HEK293 (cell line): ENCODE measurements around the gene S1PR4.
"Not testable (repeated sequence)": the region's sequence is repeated elsewhere in the genome, so short reads cannot be mapped to it uniquely, and the experiment has no call there.

Experiments
- CTCF ChIA-PET: fragments of 350-600 bp; formaldehyde crosslinking; extraction: SDS; loops from one replicate; lab custom pipeline; 2021; ENCODE audit warnings: antibody characterized with exemption; lab: Yijun Ruan, JAX
- POLR2A ChIA-PET: fragments of 300-600 bp; formaldehyde crosslinking; extraction: SDS; loops from one replicate; lab custom pipeline; 2020; ENCODE audit warnings: antibody characterized with exemption, inconsistent platforms; lab: Yijun Ruan, JAX
- H3K27ac ChIP-seq: fragments of 200-500 bp; sonication (Bioruptor generic); 2 replicates; pipeline ENCODE4 v1.5.1; 2014; ENCODE audit warnings: low read depth, low read length, control low read depth, inconsistent platforms; ENCODE audit errors: extremely low read depth
- H3K36me3 ChIP-seq, 2 experiments: fragments of 200-500 bp in 1 of 2; sonication (Bioruptor generic) in 1 of 2; 1 replicate in 1 of 2; 2 replicates in 1 of 2; pipeline ENCODE4 v1.5.1; 2014 to 2017; ENCODE audit warnings: inconsistent platforms in 2 of 2, low read length in 2 of 2; ENCODE audit not compliant: control insufficient read depth in 2 of 2, insufficient read depth in 1 of 2
- H3K4me1 ChIP-seq: fragments of 200-500 bp; sonication (Bioruptor generic); 2 replicates; pipeline ENCODE4 v1.5.1; 2014; ENCODE audit warnings: mild to moderate bottlenecking, low read length, inconsistent platforms; ENCODE audit not compliant: control insufficient read depth, insufficient read depth
- H3K4me3 ChIP-seq: 2 replicates; pipeline ENCODE4 v1.5.1; 2011; ENCODE audit warnings: low read depth, mild to moderate bottlenecking, control low read depth, low read length, moderate library complexity
- H3K9me3 ChIP-seq: fragments of 200-500 bp; sonication (Bioruptor generic); 2 replicates; pipeline ENCODE4 v1.5.1; 2014; ENCODE audit warnings: low read depth, low read length, inconsistent platforms; ENCODE audit not compliant: control insufficient read depth, insufficient read depth
- KLF9 ChIP-seq: fragments of 450-650 bp; formaldehyde crosslinking; IDR thresholded peaks from 2 replicates; pipeline ENCODE4 v1.5.1; 2016; ENCODE audit warnings: missing biosample characterization, missing genetic modification characterization, low read depth
- OSR2 ChIP-seq: fragments of 450-650 bp; formaldehyde crosslinking; IDR thresholded peaks from 2 replicates; pipeline ENCODE4 v1.5.1; 2016; ENCODE audit warnings: missing biosample characterization, missing genetic modification characterization
- SCRT2 ChIP-seq: fragments of 450-650 bp; formaldehyde crosslinking; IDR thresholded peaks from 2 replicates; pipeline ENCODE4 v1.5.1; 2016; ENCODE audit warnings: missing biosample characterization, missing genetic modification characterization
- ZBTB20 ChIP-seq: fragments of 450-650 bp; formaldehyde crosslinking; IDR thresholded peaks from 2 replicates; pipeline ENCODE4 v1.5.1; 2016; ENCODE audit warnings: missing biosample characterization, missing genetic modification characterization
- ZIC2 ChIP-seq: fragments of 450-650 bp; formaldehyde crosslinking; IDR thresholded peaks from 2 replicates; pipeline ENCODE4 v1.5.1; 2016; ENCODE audit warnings: missing biosample characterization, missing genetic modification characterization
- ZNF114 ChIP-seq: fragments of 450-650 bp; formaldehyde crosslinking; IDR thresholded peaks from 2 replicates; pipeline ENCODE4 v1.5.0; 2017; ENCODE audit warnings: missing biosample characterization, missing genetic modification characterization
- ZNF146 ChIP-seq: fragments of 450-650 bp; formaldehyde crosslinking; IDR thresholded peaks from 2 replicates; pipeline ENCODE4 v1.5.1; 2016; ENCODE audit warnings: missing biosample characterization, missing genetic modification characterization
- ZNF266 ChIP-seq: fragments of 450-650 bp; formaldehyde crosslinking; IDR thresholded peaks from 2 replicates; pipeline ENCODE4 v1.5.1; 2016; ENCODE audit warnings: missing biosample characterization, missing genetic modification characterization, low read depth
- ZNF311 ChIP-seq: fragments of 450-650 bp; formaldehyde crosslinking; IDR thresholded peaks from 2 replicates; pipeline ENCODE4 v1.5.1; 2017; ENCODE audit warnings: missing biosample characterization, missing genetic modification characterization, borderline replicate concordance
- ZNF585B ChIP-seq: fragments of 450-650 bp; formaldehyde crosslinking; IDR thresholded peaks from 2 replicates; pipeline ENCODE4 v1.5.1; 2016; ENCODE audit warnings: missing biosample characterization, missing genetic modification characterization
- ZSCAN16 ChIP-seq: fragments of 450-650 bp; formaldehyde crosslinking; IDR thresholded peaks from 2 replicates; pipeline ENCODE4 v1.5.1; 2016; ENCODE audit warnings: missing biosample characterization, missing genetic modification characterization
- TF ChIP-seq, protein P1 (sequence below): fragments of 450-650 bp; formaldehyde crosslinking; IDR thresholded peaks from 2 replicates; pipeline ENCODE4 v1.5.1; 2016; ENCODE audit warnings: missing biosample characterization, missing genetic modification characterization
- TF ChIP-seq, protein P2 (sequence below): fragments of 450-650 bp; formaldehyde crosslinking; IDR thresholded peaks from 2 replicates; pipeline ENCODE4 v1.5.1; 2016; ENCODE audit warnings: missing biosample characterization, missing genetic modification characterization
- TF ChIP-seq, protein P3 (sequence below): fragments of 450-650 bp; formaldehyde crosslinking; IDR thresholded peaks from 2 replicates; pipeline ENCODE4 v1.5.1; 2016; ENCODE audit warnings: missing biosample characterization, missing genetic modification characterization

S1PR4 gene

DNA sequence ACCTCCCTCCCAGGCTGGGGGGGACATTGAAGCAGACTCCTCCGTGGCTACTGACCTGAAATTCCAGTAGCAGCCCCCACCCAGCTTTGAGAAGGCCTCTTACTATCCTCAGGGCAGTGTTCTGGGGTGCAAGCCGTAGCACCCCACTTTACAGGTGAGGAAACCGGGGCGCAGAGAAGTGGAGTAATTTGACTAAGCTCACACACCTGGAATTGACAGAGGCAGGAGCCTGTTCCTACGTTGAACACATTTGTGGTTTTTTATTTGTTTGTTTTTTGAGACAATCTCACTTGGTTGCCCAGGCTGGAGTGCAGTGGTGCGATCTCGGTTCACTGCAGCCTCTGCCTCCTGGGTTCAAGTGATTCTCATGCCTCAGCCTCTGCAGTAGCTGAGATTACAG is 14.6 kb upstream of the S1PR4 start:
- CTCF ChIA-PET: interaction anchor here (0.5 to 2.4 kb wide), 22 partner anchors 12 to 320 kb away, joined by 3 to 27 read pairs (median 3); no protein-coding TSS in a partner anchor
- Histone ChIP-seq H3K27ac (no peak overlapping the region), H3K36me3 (no peaks in the 10 kb centered on the region), H3K9me3 (no peaks in the 10 kb centered on the region), H3K4me3 (no peak overlapping the region), H3K4me1 (0 out of 2 replicates have a peak, but pooled peaks cover 4% of the 10 kb centered on the region)
- POLR2A ChIA-PET: interaction anchor here (0.6 to 1.1 kb wide), 2 partner anchors 213 to 326 kb away, joined by 3 read pairs; no protein-coding TSS in a partner anchor
- 0 out of 2 replicates have a peak, but pooled peaks have one; percentile 43 for TF ChIP-seq OSR2 (tag by site-specific recombination)
- TF ChIP-seq, protein P1, sequence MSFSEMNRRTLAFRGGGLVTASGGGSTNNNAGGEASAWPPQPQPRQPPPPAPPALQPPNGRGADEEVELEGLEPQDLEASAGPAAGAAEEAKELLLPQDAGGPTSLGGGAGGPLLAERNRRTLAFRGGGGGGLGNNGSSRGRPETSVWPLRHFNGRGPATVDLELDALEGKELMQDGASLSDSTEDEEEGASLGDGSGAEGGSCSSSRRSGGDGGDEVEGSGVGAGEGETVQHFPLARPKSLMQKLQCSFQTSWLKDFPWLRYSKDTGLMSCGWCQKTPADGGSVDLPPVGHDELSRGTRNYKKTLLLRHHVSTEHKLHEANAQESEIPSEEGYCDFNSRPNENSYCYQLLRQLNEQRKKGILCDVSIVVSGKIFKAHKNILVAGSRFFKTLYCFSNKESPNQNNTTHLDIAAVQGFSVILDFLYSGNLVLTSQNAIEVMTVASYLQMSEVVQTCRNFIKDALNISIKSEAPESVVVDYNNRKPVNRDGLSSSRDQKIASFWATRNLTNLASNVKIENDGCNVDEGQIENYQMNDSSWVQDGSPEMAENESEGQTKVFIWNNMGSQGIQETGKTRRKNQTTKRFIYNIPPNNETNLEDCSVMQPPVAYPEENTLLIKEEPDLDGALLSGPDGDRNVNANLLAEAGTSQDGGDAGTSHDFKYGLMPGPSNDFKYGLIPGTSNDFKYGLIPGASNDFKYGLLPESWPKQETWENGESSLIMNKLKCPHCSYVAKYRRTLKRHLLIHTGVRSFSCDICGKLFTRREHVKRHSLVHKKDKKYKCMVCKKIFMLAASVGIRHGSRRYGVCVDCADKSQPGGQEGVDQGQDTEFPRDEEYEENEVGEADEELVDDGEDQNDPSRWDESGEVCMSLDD (tag by site-specific recombination): peak; percentile 66
- no peak for TF ChIP-seq ZNF311 (tag by site-specific recombination)

DNA sequence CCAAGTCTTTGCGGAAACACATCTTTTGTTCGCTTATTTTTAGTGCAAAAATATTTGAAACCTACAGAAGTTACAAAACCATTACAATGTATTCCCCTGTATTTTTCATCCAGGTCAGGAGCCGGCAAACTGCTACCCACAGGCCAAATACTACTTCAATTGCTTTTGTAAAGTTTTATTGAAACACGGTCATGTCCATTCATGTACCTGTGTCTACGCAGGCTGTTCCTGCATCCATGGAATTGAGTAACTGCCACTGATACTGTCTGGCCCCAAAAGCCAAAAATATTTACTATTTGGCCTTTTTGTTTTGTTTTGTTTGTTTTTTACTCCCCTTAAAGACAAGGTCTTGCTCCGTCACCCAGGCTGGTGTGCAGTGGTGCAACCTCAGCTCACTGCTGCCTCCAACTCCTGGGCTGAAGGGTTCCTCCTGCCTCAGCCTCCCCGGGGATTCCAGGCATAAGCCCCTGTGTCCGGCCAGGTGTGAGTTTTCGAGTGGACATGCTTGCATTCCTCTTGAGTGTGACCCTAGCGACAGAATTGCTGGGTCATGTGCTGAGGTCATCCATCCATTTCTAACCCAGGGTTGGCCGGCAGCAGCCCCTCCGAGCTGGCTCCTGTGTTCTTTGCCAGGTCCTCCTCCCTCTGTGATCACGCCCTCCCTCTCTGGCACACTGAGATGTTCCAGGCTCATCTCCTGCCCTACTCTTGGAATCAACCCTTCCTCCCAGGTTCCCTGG is 10.9 kb upstream of the S1PR4 start:
- H3K27ac ChIP-seq: no peak overlapping the region
- no peaks in the 10 kb centered on the region for H3K36me3 ChIP-seq
- no peak for TF ChIP-seq ZNF146
- TF ChIP-seq, all 188 proteins: peak for 0
- ChIA-PET CTCF (no interaction called here), POLR2A (no interaction called here)
- 0 out of 2 replicates have a peak, but pooled peaks cover 4% of the 10 kb centered on the region for H3K4me1 ChIP-seq
- H3K9me3 ChIP-seq: no peaks in the 10 kb centered on the region
- no peak overlapping the region for H3K4me3 ChIP-seq

DNA sequence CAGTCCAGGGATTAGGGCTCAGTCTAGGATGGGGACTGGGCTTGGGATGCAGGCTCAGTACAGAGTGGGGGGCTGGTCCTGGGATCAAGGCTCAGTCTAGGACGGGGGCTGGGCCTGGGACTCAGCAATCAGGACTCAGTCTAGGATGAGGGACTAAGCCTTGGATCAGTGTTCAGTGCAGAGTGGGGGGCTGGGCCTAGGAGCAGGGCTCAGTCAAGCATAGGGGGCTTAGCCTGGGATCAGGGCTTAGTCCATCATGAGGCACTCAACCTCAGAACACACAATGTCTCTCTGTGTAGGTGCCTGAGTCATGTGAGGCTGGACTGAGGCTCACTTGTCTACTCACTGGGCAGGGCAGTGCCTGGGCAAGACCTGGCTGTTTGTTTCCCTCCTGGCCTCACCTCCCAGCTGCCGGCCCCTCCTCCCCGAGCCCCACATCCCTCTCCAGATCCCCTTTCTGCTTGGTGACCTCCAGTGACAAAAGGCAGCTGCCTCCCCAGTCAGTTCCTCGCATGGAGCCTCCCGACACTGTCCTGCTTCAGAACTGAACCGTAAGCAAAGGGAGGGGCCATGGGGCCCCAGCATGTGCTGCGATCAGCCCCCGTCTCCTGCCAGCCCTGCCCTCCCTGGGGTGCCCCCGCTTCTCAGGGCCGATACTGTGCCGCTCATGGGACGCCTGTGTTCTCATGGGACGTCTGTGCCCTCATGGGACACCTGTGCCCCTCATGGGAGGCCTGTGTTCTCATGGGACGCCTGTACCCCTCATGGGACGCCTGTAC is 6.5 kb upstream of the S1PR4 start:
- Histone ChIP-seq H3K27ac (no peak overlapping the region), H3K4me1 (no peaks in the 10 kb centered on the region), H3K4me3 (no peak overlapping the region), H3K36me3 (no peaks in the 10 kb centered on the region), H3K9me3 (no peaks in the 10 kb centered on the region)
- TF ChIP-seq ZIC2: no peak
- peak; percentile 85 for TF ChIP-seq ZSCAN16 (tag by site-specific recombination)
- ChIA-PET CTCF (interaction anchor here (1.2 kb wide), 1 partner anchor 11 kb away, joined by 5 read pairs; no protein-coding TSS in a partner anchor), POLR2A (no interaction called here)

DNA sequence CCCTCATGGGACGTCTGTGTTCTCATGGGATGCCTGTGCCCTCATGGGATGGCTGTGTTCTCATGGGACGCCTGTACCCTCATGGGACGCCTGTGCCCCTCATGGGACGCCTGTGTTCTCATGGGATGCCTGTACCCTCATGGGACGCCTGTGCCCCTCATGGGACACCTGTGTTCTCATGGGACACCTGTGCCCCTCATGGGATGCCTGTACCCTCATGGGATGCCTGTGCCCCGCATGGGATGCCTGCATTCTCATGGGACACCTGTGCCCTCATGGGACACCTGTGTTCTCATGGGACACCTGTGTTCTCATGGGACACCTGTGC is 5.9 kb upstream of the S1PR4 start:
- H3K36me3 ChIP-seq, H3K9me3 ChIP-seq, H3K4me3 ChIP-seq, POLR2A ChIA-PET, H3K27ac ChIP-seq, CTCF ChIA-PET, H3K4me1 ChIP-seq: not testable (repeated sequence)

DNA sequence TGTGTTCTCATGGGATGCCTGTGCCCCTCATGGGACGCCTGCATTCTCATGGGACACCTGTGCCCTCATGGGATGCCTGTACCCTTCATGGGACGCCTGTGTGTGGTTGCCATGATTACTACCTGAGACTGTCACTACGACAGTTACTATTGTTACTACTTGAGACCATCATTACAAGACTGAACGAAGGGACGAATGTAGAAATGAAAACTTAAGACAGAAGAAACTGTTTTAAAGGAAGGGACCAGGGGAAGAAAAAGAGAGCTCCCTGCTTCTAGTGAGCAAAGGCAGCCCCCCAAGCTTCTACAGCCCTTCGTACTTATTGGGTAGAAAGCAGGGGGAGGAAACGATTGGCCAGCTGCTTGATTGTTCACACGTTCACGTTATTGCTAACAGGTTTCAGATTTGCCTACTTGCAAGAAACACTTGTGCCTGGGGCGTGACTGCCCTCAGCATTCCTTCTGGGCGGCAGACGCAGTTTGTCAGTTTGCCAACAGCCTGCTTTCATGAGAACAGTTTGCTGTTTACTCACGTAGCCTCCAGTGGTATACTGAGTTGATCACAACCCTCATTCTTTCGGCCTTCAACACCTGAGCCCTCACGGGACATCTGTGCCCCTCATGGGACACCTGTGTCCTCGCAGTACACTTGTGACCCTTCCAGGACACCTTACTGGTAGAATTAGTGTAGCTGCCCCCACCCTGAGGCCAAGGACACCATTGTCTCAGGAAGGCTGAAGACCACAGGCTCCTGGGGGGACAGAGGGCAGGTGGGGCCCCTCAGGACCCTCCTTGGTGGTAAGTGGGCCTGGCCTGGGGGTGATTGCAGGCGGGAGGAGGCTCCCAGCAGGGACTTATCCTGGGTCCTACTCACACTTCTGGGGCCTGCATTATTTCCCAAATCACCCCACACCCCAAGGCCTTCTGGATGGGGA is 2.5 kb upstream of the S1PR4 start:
- no peak overlapping the region for H3K27ac ChIP-seq
- TF ChIP-seq KLF9 (tag by site-specific recombination) (no peak), ZNF266 (tag by site-specific recombination) (peak; percentile 81), ZNF114 (tag by site-specific recombination) (no peak), SCRT2 (tag by site-specific recombination) (peak; percentile 51; the same call in 1 of the 2 replicates), ZBTB20 (tag by site-specific recombination) (peak; percentile 19; the same call in 1 of the 2 replicates), ZNF585B (no peak)
- TF ChIP-seq, protein P2, sequence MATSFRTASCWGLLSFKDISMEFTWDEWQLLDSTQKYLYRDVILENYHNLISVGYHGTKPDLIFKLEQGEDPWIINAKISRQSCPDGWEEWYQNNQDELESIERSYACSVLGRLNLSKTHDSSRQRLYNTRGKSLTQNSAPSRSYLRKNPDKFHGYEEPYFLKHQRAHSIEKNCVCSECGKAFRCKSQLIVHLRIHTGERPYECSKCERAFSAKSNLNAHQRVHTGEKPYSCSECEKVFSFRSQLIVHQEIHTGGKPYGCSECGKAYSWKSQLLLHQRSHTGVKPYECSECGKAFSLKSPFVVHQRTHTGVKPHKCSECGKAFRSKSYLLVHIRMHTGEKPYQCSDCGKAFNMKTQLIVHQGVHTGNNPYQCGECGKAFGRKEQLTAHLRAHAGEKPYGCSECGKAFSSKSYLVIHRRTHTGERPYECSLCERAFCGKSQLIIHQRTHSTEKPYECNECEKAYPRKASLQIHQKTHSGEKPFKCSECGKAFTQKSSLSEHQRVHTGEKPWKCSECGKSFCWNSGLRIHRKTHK (tag by site-specific recombination): no peak
- TF ChIP-seq, protein P3, sequence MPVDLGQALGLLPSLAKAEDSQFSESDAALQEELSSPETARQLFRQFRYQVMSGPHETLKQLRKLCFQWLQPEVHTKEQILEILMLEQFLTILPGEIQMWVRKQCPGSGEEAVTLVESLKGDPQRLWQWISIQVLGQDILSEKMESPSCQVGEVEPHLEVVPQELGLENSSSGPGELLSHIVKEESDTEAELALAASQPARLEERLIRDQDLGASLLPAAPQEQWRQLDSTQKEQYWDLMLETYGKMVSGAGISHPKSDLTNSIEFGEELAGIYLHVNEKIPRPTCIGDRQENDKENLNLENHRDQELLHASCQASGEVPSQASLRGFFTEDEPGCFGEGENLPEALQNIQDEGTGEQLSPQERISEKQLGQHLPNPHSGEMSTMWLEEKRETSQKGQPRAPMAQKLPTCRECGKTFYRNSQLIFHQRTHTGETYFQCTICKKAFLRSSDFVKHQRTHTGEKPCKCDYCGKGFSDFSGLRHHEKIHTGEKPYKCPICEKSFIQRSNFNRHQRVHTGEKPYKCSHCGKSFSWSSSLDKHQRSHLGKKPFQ: no peak

More for the DNA sequence above, 2.5 kb upstream of the S1PR4 start:
- no peaks in the 10 kb centered on the region for H3K36me3 ChIP-seq
- no peaks in the 10 kb centered on the region for H3K4me1 ChIP-seq
- H3K4me3 ChIP-seq: no peak overlapping the region
- POLR2A ChIA-PET: no interaction called here
- CTCF ChIA-PET: interaction anchor here (0.5 kb wide), 1 partner anchor 13 kb away, joined by 6 read pairs; no protein-coding TSS in a partner anchor
- no peaks in the 10 kb centered on the region for H3K9me3 ChIP-seq
